PFSK-1 (cell line): ENCODE measurements around the gene TARDBP.

ENCODE experiments used
- FOXP2 ChIP-seq: optimal IDR thresholded peaks from 2 replicates; pipeline ENCODE3; 2011; ENCODE audit warnings: borderline replicate concordance, control low read depth, inconsistent platforms; ENCODE audit not compliant: insufficient read depth; ENCODE audit errors: extremely low read length, extremely low read depth
- SIN3A ChIP-seq: IDR thresholded peaks from 2 replicates; pipeline ENCODE4 v1.6.1; 2012; ENCODE audit warnings: mild to moderate bottlenecking, low read length, moderate library complexity, borderline replicate concordance; ENCODE audit not compliant: insufficient read depth
- TAF1 ChIP-seq: IDR thresholded peaks from 2 replicates; pipeline ENCODE4 v1.6.1; 2012; ENCODE audit warnings: low read length, control low read depth, borderline replicate concordance; ENCODE audit not compliant: insufficient read depth

DNA sequence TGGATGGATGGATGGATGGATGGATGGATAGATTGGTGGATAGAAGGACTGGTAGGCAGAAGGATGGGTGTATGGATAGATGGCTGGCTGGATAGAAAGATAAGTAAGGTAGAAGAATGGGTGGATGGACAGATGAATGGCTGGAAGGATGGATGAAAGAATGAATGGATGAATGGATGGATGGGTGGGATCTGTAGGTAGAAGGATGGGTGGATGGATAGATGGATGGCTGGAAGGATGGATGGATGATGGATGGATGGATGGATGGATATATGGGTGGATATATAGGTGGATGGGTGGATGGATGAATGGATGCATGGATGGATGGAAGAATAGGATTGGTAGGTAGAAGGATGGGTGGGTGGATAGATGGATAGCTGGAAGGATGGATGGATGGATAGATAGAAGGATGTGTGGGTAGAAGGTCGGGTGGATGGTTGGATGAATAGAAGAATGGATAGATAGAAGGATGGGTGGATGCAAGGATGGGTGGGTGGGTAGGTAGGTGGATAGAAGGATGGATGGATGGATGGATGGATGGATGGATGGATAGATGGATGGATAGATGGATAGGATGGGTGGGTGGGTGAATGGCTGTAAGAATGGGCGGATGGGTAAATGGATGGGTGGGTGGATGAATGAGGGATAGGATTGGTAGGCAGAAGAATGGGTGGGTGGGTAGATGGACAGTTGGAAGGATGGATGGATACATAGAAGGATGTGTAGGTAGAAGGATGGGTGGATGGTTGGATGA, 27.1 kb downstream of the TARDBP start:
- no peak for TF ChIP-seq SIN3A
- TF ChIP-seq TAF1: no peak
- TF ChIP-seq FOXP2: no peak
